GM12878 (cell line): ENCODE data around the gene BBS12.

Source experiments
- CREM ChIP-seq: IDR thresholded peaks from 2 replicates; pipeline ENCODE4 v1.6.1; 2014; ENCODE audit warnings: antibody characterized with exemption, low read depth
- EP300 ChIP-seq, 2 experiments: fragments of 150-350 bp in 1 of 2; IDR thresholded peaks; 2 replicates each; pipeline ENCODE4 v1.6.1; 2011 to 2012; ENCODE audit warnings: low read depth in 2 of 2, low read length in 2 of 2, borderline replicate concordance in 1 of 2, improper control_type of control experiment in 1 of 2, inconsistent platforms in 1 of 2; ENCODE audit not compliant: control insufficient read depth in 1 of 2
- EZH2 ChIP-seq: IDR thresholded peaks from 2 replicates; pipeline ENCODE4 v1.6.1; 2012; ENCODE audit warnings: low read depth, mild to moderate bottlenecking, control low read depth, inconsistent platforms, low read length, borderline replicate concordance; ENCODE audit not compliant: control insufficient read depth
- HDGF ChIP-seq: fragments of 450-650 bp; IDR thresholded peaks from 2 replicates; pipeline ENCODE4 v1.6.1; 2016; ENCODE audit warnings: antibody characterized with exemption
- POLR2A ChIP-seq: IDR thresholded peaks from 2 replicates; pipeline ENCODE4 v1.6.1; 2011; ENCODE audit warnings: low read depth, mild to moderate bottlenecking, low read length
- RFX5 ChIP-seq: IDR thresholded peaks from 2 replicates; pipeline ENCODE4 v1.6.1; 2011; ENCODE audit warnings: low read depth, low read length, improper control_type of control experiment
- SUZ12 ChIP-seq: fragments of 200-600 bp; sonication (generic); IDR thresholded peaks from one replicate; pipeline ENCODE4 v1.6.1; 2018; ENCODE audit warnings: antibody characterized with exemption, mild to moderate bottlenecking; ENCODE audit not compliant: unreplicated experiment
- TBL1XR1 ChIP-seq: IDR thresholded peaks from 2 replicates; pipeline ENCODE4 v1.6.1; 2012; ENCODE audit warnings: low read depth, low read length, improper control_type of control experiment
- YY1 ChIP-seq: IDR thresholded peaks from 2 replicates; pipeline ENCODE4 v1.6.1; 2011; ENCODE audit warnings: low read depth, mild to moderate bottlenecking, low read length
- ZZZ3 ChIP-seq: IDR thresholded peaks from 2 replicates; pipeline ENCODE4 v1.6.1; 2011; ENCODE audit warnings: low read depth; ENCODE audit not compliant: control insufficient read depth, insufficient read length
- TF ChIP-seq, protein P1 (sequence below), 3 experiments: IDR thresholded peaks in 2 of 3; conservative IDR thresholded peaks in 1 of 3; 2 replicates each; pipeline ENCODE4 v1.5.1; 2011; ENCODE audit warnings: low read depth in 3 of 3, low read length in 3 of 3, mild to moderate bottlenecking in 3 of 3, control low read depth in 2 of 3, moderate library complexity in 2 of 3, inconsistent platforms in 1 of 3, mixed read lengths in 1 of 3; ENCODE audit not compliant: control insufficient read depth in 2 of 3, insufficient read depth in 1 of 3; ENCODE audit errors: extremely low read depth in 1 of 3
- TF ChIP-seq, protein P2 (sequence below): IDR thresholded peaks from 2 replicates; pipeline ENCODE4 v1.6.1; 2012; ENCODE audit warnings: low read depth, low read length, improper control_type of control experiment
- TF ChIP-seq, protein P3 (sequence below): fragments of 450-650 bp; formaldehyde crosslinking; IDR thresholded peaks from 2 replicates; pipeline ENCODE4 v1.4.0; 2020; ENCODE audit warnings: mild to moderate bottlenecking, moderate library complexity
- TF ChIP-seq, protein P4 (sequence below): IDR thresholded peaks from 2 replicates; pipeline ENCODE4 v1.6.1; 2012; ENCODE audit warnings: mild to moderate bottlenecking, low read depth, low read length

DNA sequence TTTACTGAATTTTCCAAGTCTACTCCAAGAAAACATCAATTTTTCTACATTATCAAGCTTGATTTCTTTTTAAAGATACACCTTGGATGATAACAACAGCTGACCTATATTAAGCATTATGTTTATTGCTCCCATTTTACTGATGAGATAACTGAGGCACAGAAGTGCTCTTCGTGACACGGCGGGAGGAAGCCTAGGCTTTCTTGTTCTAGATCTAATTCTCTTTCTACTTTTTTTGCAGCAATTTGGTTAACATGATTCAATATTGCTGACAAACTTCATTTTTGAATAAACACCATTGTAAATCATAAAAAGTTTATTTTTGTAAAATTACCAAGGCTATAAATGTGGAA is 33.8 kb downstream of the BBS12 start:
- TF ChIP-seq HDGF (no peak), RFX5 (no peak), YY1 (no peak), CREM (no peak), ZZZ3 (no peak), EP300 (IDR thresholded peaks at IDR 0.05; ENCODE audit: borderline replicate concordance in 1 of 2, control insufficient read depth in 1 of 2, low read depth in 2 of 2, low read length in 2 of 2) (no peak), POLR2A (no peak), TBL1XR1 (no peak), EZH2 (no peak), SUZ12 (no peak)
- TF ChIP-seq, protein P1, sequence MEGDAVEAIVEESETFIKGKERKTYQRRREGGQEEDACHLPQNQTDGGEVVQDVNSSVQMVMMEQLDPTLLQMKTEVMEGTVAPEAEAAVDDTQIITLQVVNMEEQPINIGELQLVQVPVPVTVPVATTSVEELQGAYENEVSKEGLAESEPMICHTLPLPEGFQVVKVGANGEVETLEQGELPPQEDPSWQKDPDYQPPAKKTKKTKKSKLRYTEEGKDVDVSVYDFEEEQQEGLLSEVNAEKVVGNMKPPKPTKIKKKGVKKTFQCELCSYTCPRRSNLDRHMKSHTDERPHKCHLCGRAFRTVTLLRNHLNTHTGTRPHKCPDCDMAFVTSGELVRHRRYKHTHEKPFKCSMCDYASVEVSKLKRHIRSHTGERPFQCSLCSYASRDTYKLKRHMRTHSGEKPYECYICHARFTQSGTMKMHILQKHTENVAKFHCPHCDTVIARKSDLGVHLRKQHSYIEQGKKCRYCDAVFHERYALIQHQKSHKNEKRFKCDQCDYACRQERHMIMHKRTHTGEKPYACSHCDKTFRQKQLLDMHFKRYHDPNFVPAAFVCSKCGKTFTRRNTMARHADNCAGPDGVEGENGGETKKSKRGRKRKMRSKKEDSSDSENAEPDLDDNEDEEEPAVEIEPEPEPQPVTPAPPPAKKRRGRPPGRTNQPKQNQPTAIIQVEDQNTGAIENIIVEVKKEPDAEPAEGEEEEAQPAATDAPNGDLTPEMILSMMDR (IDR thresholded peaks at IDR 0.05 in 2 of 3, conservative IDR thresholded peaks at IDR 0.05 in 1 of 3; ENCODE audit: control insufficient read depth in 2 of 3, extremely low read depth in 1 of 3, insufficient read depth in 1 of 3, low read depth in 3 of 3, low read length in 3 of 3) = no peak
- TF ChIP-seq, protein P2, sequence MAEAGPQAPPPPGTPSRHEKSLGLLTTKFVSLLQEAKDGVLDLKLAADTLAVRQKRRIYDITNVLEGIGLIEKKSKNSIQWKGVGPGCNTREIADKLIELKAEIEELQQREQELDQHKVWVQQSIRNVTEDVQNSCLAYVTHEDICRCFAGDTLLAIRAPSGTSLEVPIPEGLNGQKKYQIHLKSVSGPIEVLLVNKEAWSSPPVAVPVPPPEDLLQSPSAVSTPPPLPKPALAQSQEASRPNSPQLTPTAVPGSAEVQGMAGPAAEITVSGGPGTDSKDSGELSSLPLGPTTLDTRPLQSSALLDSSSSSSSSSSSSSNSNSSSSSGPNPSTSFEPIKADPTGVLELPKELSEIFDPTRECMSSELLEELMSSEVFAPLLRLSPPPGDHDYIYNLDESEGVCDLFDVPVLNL = no peak
- TF ChIP-seq, protein P3, sequence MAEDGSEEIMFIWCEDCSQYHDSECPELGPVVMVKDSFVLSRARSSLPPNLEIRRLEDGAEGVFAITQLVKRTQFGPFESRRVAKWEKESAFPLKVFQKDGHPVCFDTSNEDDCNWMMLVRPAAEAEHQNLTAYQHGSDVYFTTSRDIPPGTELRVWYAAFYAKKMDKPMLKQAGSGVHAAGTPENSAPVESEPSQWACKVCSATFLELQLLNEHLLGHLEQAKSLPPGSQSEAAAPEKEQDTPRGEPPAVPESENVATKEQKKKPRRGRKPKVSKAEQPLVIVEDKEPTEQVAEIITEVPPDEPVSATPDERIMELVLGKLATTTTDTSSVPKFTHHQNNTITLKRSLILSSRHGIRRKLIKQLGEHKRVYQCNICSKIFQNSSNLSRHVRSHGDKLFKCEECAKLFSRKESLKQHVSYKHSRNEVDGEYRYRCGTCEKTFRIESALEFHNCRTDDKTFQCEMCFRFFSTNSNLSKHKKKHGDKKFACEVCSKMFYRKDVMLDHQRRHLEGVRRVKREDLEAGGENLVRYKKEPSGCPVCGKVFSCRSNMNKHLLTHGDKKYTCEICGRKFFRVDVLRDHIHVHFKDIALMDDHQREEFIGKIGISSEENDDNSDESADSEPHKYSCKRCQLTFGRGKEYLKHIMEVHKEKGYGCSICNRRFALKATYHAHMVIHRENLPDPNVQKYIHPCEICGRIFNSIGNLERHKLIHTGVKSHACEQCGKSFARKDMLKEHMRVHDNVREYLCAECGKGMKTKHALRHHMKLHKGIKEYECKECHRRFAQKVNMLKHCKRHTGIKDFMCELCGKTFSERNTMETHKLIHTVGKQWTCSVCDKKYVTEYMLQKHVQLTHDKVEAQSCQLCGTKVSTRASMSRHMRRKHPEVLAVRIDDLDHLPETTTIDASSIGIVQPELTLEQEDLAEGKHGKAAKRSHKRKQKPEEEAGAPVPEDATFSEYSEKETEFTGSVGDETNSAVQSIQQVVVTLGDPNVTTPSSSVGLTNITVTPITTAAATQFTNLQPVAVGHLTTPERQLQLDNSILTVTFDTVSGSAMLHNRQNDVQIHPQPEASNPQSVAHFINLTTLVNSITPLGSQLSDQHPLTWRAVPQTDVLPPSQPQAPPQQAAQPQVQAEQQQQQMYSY (CRISPR knock-in tag) = no peak
- TF ChIP-seq, protein P4, sequence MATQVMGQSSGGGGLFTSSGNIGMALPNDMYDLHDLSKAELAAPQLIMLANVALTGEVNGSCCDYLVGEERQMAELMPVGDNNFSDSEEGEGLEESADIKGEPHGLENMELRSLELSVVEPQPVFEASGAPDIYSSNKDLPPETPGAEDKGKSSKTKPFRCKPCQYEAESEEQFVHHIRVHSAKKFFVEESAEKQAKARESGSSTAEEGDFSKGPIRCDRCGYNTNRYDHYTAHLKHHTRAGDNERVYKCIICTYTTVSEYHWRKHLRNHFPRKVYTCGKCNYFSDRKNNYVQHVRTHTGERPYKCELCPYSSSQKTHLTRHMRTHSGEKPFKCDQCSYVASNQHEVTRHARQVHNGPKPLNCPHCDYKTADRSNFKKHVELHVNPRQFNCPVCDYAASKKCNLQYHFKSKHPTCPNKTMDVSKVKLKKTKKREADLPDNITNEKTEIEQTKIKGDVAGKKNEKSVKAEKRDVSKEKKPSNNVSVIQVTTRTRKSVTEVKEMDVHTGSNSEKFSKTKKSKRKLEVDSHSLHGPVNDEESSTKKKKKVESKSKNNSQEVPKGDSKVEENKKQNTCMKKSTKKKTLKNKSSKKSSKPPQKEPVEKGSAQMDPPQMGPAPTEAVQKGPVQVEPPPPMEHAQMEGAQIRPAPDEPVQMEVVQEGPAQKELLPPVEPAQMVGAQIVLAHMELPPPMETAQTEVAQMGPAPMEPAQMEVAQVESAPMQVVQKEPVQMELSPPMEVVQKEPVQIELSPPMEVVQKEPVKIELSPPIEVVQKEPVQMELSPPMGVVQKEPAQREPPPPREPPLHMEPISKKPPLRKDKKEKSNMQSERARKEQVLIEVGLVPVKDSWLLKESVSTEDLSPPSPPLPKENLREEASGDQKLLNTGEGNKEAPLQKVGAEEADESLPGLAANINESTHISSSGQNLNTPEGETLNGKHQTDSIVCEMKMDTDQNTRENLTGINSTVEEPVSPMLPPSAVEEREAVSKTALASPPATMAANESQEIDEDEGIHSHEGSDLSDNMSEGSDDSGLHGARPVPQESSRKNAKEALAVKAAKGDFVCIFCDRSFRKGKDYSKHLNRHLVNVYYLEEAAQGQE = no peak
